Peyer's patch (tissue), 4 donors: ENCODE measurements around the gene PIGU. TPM values are rescaled to one million over a fixed set of nuclear protein-coding genes. Genes with fewer than 3 reads are reported as not detected.
"Not testable (repeated sequence)": the region's sequence is repeated elsewhere in the genome, so short reads cannot be mapped to it uniquely, and the experiment has no call there.

Experiments
- DNase-seq, 3 donors: peaks; one replicate each; pipeline ENCODE4 v3.0.0-alpha.2; 2017 to 2019
- H3K27ac ChIP-seq, 4 donors: fragments of 200-600 bp; sonication (generic); one replicate each; pipeline ENCODE4 v1.5.1; 2016 to 2019
- H3K27me3 ChIP-seq, 2 donors: fragments of 200-600 bp; sonication (generic); one replicate each; pipeline ENCODE4 v1.5.1; 2019
- H3K36me3 ChIP-seq, 3 donors: fragments of 200-600 bp; sonication (generic); one replicate each; pipeline ENCODE4 v1.5.1; 2016 to 2019
- H3K4me1 ChIP-seq, 4 donors: fragments of 200-600 bp; sonication (generic); one replicate each; pipeline ENCODE4 v1.5.1; 2016 to 2019
- H3K4me3 ChIP-seq, 4 donors: fragments of 200-600 bp; sonication (generic); 1 replicate in 3 of 4; 2 replicates in 1 of 4; pipeline ENCODE4 v1.5.1; 2016 to 2019; ENCODE audit warnings: mild to moderate bottlenecking in 1 of 4
- H3K9me3 ChIP-seq, 4 donors: fragments of 200-600 bp; sonication (generic); one replicate each; pipeline ENCODE4 v1.5.1; 2016 to 2019; ENCODE audit warnings: mild to moderate bottlenecking in 1 of 4
- POLR2A ChIP-seq, 2 donors: fragments of 450-650 bp; IDR thresholded peaks; one replicate each; pipeline ENCODE4 v1.5.1; 2017; ENCODE audit warnings: antibody characterized with exemption in 2 of 2, mild to moderate bottlenecking in 2 of 2, moderate library complexity in 2 of 2
- total RNA-seq, 4 donors: library from RNA; depleted of rRNA; stranded (reverse); fragments of >200 nt; gene quantifications; one replicate each; pipeline ENCODE4 v1.1.0, GENCODE V29; 2016
- TF ChIP-seq, protein P1 (sequence below), 6 experiments: fragments of 450-650 bp in 4 of 6; fragments of 200-600 bp in 2 of 6; sonication (generic) in 1 of 6; IDR thresholded peaks; one replicate each; pipeline ENCODE4 v1.5.1; 2017 to 2019; ENCODE audit warnings: antibody characterized with exemption in 6 of 6, mild to moderate bottlenecking in 3 of 6, moderate library complexity in 1 of 6

Gene PIGU
- total RNA-seq, 4 donors from 2014 or later = 6.6 to 29.5 (median 18.4) TPM

- no peak for DNase-seq
- Histone ChIP-seq H3K36me3 (peaks cover 0 to 17% (median 0%) of the 10 kb centered on the region in 3 donors), H3K27me3 (no peaks in the 10 kb centered on the region), H3K9me3 (no peaks in the 10 kb centered on the region), H3K27ac (peak overlapping the region; percentile 85 to 93 (median 90)), H3K4me3 (peak overlapping the region; percentile 59 to 81 (median 74)), H3K4me1 (peaks cover 0 to 31% (median 2%) of the 10 kb centered on the region in 4 donors)
- TF ChIP-seq, protein P1, sequence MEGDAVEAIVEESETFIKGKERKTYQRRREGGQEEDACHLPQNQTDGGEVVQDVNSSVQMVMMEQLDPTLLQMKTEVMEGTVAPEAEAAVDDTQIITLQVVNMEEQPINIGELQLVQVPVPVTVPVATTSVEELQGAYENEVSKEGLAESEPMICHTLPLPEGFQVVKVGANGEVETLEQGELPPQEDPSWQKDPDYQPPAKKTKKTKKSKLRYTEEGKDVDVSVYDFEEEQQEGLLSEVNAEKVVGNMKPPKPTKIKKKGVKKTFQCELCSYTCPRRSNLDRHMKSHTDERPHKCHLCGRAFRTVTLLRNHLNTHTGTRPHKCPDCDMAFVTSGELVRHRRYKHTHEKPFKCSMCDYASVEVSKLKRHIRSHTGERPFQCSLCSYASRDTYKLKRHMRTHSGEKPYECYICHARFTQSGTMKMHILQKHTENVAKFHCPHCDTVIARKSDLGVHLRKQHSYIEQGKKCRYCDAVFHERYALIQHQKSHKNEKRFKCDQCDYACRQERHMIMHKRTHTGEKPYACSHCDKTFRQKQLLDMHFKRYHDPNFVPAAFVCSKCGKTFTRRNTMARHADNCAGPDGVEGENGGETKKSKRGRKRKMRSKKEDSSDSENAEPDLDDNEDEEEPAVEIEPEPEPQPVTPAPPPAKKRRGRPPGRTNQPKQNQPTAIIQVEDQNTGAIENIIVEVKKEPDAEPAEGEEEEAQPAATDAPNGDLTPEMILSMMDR (IDR thresholded peaks at IDR 0.05) = no peak
- no peak for TF ChIP-seq POLR2A (IDR thresholded peaks at IDR 0.05)
Observed at GRCh38 chr20:34517114-34517505, 159.8 kb downstream of the PIGU start.

GRCh38 chr20:34516247-34517113 is 160.4 kb downstream of the PIGU start, which contains the start of gene DYNLRB1:
TSS of gene DYNLRB1 (plus strand) at chr20:34516422. CDS start at chr20:34516459, 37 bp downstream.
- peaks cover 0 to 25% (median 2%) of the 10 kb centered on the region in 4 donors for H3K4me1 ChIP-seq
- H3K9me3 ChIP-seq = no peaks in the 10 kb centered on the region
- DNase-seq = peak; percentile 94 to 98 (median 96)
- H3K27ac ChIP-seq = peak within 1 kb of the TSS; percentile 85 to 93 (median 90)
- no peaks in the 10 kb centered on the region for H3K27me3 ChIP-seq
- H3K4me3 ChIP-seq = peak within 1 kb of the TSS; percentile 59 to 81 (median 74)
- peaks cover 0 to 17% (median 0%) of the 10 kb centered on the region in 3 donors for H3K36me3 ChIP-seq
- TF ChIP-seq, protein P1 (IDR thresholded peaks at IDR 0.05) = no peak
- TF ChIP-seq POLR2A (IDR thresholded peaks at IDR 0.05) = peak; percentile 76 to 82

DNA sequence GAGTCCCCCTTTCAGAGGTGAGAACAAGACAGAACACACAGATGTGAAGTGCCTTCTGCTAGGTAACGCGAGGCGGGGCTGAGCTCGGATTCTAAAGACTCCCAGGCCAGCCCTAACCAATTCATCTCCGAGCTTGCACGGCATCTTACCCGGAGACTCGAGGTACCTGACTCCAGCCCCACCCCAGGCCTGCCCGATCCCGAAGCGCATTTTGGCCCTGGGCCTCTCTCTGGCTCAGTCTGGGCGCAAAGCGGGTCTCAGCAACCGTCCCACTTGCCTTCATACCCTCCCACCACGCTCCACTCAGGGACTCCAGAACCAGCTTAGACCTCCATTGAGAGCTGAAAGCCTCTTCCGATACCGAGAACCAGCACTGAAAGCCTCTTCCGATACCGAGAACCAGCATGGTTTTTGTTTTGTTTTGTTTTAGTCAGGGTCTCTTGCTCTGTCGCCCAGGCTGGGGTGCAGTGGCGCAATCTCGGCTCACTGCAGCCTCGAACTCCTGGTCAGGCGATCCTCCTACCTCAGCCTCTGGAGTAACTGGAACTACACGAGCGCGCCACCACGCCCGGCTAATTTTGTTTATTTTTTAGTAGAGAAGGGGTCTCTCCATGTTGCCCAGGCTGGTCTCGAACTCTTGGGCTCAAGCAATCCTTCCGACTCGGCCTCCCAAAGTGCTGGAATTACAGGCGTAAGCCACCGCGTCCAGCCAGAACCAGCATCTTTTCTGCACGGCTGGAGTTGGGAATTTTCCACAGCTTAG is 161.2 kb downstream of the PIGU start:
- peak overlapping the region; percentile 59 to 81 (median 74) for H3K4me3 ChIP-seq
- peaks cover 0 to 17% (median 0%) of the 10 kb centered on the region in 3 donors for H3K36me3 ChIP-seq
- no peak for TF ChIP-seq POLR2A (IDR thresholded peaks at IDR 0.05)
- TF ChIP-seq, protein P1 (IDR thresholded peaks at IDR 0.05) = no peak
- H3K27ac ChIP-seq = peak overlapping the region; percentile 85 to 93 (median 90)
- peaks cover 0 to 24% (median 2%) of the 10 kb centered on the region in 4 donors for H3K4me1 ChIP-seq
- DNase-seq = peak; percentile 73 to 86 (median 83)
- no peaks in the 10 kb centered on the region for H3K27me3 ChIP-seq
- H3K9me3 ChIP-seq = no peaks in the 10 kb centered on the region

GRCh38 chr20:34514897-34515483 is 161.9 kb downstream of the PIGU start:
- Histone ChIP-seq H3K4me1 (peaks cover 0 to 24% (median 2%) of the 10 kb centered on the region in 4 donors), H3K27ac (peak overlapping the region; percentile 85 to 93 (median 90)), H3K4me3 (peak overlapping the region; percentile 59 to 81 (median 74)), H3K27me3 (no peaks in the 10 kb centered on the region), H3K36me3 (peaks cover 0 to 15% (median 0%) of the 10 kb centered on the region in 3 donors), H3K9me3 (no peaks in the 10 kb centered on the region)
- DNase-seq = no peak
- TF ChIP-seq POLR2A (IDR thresholded peaks at IDR 0.05) = no peak
- TF ChIP-seq, protein P1 (IDR thresholded peaks at IDR 0.05) = no peak

DNA sequence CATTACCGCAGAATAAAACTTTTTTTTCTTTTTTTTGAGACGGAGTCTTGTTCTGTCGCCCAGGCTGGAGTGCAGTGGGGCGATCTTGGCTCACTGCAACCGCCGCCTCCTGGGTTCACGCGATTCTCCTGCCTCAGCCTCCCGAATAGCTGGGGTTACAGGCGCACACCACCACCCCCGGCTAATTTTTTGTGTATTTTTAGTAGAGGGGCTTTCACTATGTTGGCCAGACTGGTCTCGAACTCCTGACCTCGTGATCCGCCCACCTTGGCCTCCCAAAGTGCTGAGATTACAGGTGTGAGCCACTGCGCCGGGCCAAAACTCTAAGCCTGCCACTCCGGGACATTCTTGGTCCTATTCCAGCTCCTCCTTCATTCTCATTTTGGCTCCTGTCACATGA is 162.9 kb downstream of the PIGU start:
- DNase-seq, H3K27ac ChIP-seq: not testable (repeated sequence)
- H3K4me1 ChIP-seq = peaks cover 0 to 24% (median 2%) of the 10 kb centered on the region in 4 donors

More for the DNA sequence above, 162.9 kb downstream of the PIGU start:
- not testable (repeated sequence) for H3K27me3 ChIP-seq, H3K4me3 ChIP-seq, H3K9me3 ChIP-seq
- peaks cover 0 to 12% (median 0%) of the 10 kb centered on the region in 3 donors for H3K36me3 ChIP-seq
